ENCODE measurements around the gene AGER.

DNA sequence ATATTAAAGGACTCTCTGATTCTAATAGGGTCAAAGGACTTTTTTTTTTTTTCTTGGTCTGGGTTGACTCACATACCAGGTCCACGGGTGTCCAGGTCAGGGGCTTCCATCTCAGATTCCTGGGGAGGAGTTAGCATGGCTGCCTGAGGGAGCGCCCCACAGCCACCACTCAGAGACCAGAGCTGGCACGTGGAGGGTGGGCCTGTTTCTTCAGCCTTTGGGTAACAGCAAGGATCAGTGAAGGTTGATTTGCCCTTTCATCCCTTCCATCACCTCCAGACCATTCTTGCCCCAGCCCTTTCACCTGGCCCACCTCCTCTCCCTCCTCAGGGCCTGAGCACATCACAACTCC, 14.3 kb upstream of the AGER start:
- TF ChIP-seq, protein P1, sequence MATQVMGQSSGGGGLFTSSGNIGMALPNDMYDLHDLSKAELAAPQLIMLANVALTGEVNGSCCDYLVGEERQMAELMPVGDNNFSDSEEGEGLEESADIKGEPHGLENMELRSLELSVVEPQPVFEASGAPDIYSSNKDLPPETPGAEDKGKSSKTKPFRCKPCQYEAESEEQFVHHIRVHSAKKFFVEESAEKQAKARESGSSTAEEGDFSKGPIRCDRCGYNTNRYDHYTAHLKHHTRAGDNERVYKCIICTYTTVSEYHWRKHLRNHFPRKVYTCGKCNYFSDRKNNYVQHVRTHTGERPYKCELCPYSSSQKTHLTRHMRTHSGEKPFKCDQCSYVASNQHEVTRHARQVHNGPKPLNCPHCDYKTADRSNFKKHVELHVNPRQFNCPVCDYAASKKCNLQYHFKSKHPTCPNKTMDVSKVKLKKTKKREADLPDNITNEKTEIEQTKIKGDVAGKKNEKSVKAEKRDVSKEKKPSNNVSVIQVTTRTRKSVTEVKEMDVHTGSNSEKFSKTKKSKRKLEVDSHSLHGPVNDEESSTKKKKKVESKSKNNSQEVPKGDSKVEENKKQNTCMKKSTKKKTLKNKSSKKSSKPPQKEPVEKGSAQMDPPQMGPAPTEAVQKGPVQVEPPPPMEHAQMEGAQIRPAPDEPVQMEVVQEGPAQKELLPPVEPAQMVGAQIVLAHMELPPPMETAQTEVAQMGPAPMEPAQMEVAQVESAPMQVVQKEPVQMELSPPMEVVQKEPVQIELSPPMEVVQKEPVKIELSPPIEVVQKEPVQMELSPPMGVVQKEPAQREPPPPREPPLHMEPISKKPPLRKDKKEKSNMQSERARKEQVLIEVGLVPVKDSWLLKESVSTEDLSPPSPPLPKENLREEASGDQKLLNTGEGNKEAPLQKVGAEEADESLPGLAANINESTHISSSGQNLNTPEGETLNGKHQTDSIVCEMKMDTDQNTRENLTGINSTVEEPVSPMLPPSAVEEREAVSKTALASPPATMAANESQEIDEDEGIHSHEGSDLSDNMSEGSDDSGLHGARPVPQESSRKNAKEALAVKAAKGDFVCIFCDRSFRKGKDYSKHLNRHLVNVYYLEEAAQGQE (IDR thresholded peaks at IDR 0.05; ENCODE audit: borderline replicate concordance) = no peak
- TF ChIP-seq, protein P2, sequence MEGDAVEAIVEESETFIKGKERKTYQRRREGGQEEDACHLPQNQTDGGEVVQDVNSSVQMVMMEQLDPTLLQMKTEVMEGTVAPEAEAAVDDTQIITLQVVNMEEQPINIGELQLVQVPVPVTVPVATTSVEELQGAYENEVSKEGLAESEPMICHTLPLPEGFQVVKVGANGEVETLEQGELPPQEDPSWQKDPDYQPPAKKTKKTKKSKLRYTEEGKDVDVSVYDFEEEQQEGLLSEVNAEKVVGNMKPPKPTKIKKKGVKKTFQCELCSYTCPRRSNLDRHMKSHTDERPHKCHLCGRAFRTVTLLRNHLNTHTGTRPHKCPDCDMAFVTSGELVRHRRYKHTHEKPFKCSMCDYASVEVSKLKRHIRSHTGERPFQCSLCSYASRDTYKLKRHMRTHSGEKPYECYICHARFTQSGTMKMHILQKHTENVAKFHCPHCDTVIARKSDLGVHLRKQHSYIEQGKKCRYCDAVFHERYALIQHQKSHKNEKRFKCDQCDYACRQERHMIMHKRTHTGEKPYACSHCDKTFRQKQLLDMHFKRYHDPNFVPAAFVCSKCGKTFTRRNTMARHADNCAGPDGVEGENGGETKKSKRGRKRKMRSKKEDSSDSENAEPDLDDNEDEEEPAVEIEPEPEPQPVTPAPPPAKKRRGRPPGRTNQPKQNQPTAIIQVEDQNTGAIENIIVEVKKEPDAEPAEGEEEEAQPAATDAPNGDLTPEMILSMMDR (IDR thresholded peaks at IDR 0.05; ENCODE audit: poor library complexity, severe bottlenecking) = no peak
- TF ChIP-seq EZH2 (IDR thresholded peaks at IDR 0.05; ENCODE audit: borderline replicate concordance, insufficient read depth, low read length, poor library complexity, severe bottlenecking) (no peak), POLR2AphosphoS5 (IDR thresholded peaks at IDR 0.05) (no peak), RAD21 (conservative IDR thresholded peaks at IDR 0.05) (no peak), EP300 (conservative IDR thresholded peaks at IDR 0.05; ENCODE audit: poor library complexity, severe bottlenecking) (no peak), MXI1 (conservative IDR thresholded peaks at IDR 0.05; ENCODE audit: poor library complexity, severe bottlenecking) (no peak)

All from neural cell (in vitro differentiated cells).